ENCODE data around the gene COL4A1. TPM values are rescaled to one million over a fixed set of nuclear protein-coding genes. Genes with fewer than 3 reads are reported as not detected.

COL4A1 gene
- polyA plus RNA-seq, 3 donors: 552 to 601 (median 564) TPM

DNA sequence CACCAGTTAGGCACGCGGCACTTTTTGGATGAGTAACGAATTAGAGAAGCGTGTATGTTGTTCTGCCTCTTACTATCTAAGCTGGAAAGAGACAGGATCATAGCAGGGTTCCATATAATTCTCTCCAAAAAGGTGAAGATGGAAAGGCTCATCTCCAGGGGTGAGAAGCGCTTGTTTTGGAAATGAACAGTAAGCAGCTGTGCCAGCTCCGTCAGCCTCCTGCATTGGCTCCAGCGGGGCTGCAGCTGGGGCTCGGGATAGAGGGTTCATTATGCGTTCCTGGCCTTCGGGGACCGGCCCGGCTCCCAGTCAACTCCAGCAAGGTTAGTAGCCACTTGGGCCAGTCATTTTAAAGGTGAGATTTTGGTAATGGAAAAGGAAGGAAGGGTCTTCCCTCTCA, 155.5 kb downstream of the COL4A1 start:
- DNase-seq (ENCODE audit: low read depth in 3 of 3, low spot score in 2 of 3): no peak

GRCh38 chr13:110150384-110151101, 156.4 kb downstream of the COL4A1 start:
- no peak for DNase-seq (ENCODE audit: low read depth in 3 of 3, low spot score in 2 of 3)

DNA sequence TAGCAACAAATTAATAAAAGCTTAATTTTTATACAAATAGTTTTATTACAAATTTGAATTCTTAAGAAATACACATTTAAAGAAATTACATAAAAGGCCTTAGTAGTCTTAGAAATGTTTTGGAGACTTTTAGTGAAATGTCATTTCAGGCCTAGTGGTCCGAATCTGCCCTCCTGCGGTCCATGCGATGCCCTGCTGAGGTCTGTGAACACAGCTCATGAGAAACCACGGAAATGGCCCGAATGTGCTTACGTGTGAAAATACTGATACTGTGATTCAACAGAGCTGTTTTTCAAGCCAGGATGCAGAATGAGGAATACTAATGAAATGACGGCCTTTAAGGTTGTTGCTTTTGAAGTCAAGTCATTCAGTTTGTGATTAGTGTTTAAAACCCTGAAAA, 157.9 kb downstream of the COL4A1 start:
- DNase-seq (ENCODE audit: low read depth in 3 of 3, low spot score in 2 of 3): no peak

DNA sequence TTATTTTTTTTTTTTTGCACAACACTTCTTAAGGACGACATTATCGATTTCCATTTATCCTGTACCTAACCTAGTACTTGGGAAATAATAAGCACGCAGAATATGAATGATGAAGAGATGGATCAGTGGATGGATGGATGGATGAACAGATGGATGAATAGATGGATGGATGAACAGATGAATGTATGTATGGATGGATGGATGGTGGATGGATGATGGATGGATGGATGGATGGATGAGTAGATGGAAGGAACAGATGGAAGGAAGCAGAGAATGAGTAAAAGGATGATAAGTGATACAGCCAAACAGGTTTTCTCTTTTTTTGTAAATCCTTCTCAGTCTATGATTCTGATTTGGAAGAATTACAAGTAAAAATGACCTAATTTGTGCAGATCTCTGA, 166.9 kb downstream of the COL4A1 start:
- no peak for DNase-seq (ENCODE audit: low read depth in 3 of 3, low spot score in 2 of 3)

DNA sequence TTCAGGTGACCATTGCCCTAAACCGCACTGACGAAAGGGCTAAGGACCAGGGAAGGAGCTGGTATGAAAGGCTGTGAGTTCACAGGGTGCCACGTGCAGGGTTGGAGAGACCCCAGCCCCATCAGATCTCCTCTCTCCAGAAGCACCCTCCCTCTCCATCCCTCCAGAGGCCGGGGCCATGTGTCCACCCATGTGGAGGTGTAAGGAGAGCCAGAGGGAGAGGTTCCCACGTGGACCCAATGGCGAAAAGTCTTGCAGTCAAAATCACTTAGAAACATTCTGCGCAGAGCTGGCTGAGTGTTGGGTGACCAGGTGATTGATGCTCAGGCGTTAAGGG, 168.3 kb downstream of the COL4A1 start:
- DNase-seq (ENCODE audit: low read depth in 3 of 3, low spot score in 2 of 3): no peak

- DNase-seq (ENCODE audit: low read depth in 3 of 3, low spot score in 2 of 3): no peak
Measured at GRCh38 chr13:110138010-110138699, 168.8 kb downstream of the COL4A1 start.

GRCh38 chr13:110137680-110138009, 169.3 kb downstream of the COL4A1 start:
- no peak for DNase-seq (ENCODE audit: low read depth in 3 of 3, low spot score in 2 of 3)

DNA sequence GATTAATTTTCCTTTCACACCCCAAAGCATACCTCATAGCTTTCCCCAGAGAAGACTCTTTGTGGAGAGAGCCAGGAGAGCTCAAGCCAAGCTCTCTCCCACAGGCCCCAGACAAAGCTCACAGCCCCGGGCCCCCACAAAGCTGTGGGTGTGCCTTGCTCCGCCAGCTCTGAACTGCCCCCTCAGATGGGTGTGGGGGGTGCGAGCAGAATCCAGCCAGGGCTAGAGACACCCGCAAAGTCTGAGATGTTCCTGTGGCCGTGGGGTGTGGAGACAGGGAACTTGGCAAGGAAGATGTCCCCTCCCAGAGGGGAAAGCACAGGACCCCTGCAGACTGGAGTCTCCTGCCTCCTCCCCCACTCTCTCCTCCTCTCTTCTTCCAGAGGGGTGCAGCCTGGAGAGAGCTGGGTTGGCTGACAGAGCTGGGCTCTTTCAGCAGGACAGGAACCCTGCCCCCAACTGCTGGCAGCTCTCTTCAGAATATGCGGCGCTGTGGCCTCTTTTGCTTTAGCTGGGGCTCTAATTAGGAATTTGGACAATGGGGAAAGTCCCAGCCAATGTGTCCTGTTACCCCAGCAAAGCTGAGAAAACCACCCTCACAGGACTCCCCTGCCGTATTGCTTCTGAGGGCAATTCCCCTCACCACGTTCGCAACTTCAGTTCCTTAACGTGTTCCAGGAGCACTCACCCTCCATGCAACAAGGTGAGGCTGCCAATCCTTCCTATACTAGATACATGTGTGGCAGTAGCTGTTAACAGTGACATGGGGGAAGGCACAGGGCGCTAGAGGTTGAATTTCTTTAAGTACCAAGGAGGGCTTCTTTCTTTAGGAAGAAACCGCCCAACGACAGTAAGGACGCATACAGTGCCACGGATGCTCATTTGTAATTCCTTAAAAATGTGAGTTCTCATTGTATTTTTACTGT, 170.0 kb downstream of the COL4A1 start:
- no peak for DNase-seq (ENCODE audit: low read depth in 3 of 3, low spot score in 2 of 3)

GRCh38 chr13:110135977-110136597, 170.9 kb downstream of the COL4A1 start:
- no peak for DNase-seq (ENCODE audit: low read depth in 3 of 3, low spot score in 2 of 3)

- DNase-seq (ENCODE audit: low read depth in 3 of 3, low spot score in 2 of 3): no peak
Measured at GRCh38 chr13:110134801-110135200, 172.2 kb downstream of the COL4A1 start.

DNA sequence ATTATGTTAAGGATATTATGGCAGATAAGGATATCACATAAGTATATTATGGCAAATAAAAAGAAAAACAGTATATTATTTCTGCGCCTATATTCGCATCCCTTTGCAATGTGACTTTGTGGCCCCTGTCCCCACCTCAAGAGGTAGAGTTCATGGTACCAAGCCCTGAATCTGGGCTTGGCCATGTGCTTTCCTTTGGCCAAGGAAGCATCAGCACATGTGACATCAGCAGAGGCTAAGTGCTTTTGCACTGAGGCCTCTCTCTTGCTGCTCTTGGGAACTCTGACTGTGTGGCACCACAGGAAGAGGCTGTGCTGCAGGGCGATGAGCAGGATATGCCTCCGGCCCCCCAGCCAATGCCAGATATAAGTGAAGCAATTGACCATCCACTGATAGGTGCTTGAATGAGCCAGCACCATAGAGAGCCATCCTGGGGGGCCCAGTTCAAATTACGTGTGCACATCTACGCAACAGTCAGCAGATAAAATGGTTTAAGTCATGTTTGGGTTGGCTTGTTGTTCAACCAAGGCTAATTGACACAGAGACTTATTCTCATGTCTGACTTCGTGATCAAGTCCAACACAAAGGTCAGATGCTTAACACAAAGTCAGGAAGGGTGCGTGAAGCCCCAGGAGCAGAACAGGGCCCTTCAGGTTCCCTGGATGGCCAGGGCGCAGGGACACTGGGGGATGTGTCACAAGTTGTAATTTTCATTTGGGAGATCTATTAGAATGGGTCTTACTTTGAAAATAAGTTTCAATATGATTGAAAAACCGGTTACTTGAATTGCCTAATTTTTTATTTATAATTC, 173.3 kb downstream of the COL4A1 start:
- no peak for DNase-seq (ENCODE audit: low read depth in 3 of 3, low spot score in 2 of 3)

GRCh38 chr13:110132225-110132982, 174.6 kb downstream of the COL4A1 start:
- DNase-seq (ENCODE audit: low read depth in 3 of 3, low spot score in 2 of 3): no peak

GRCh38 chr13:110131424-110131823, 175.5 kb downstream of the COL4A1 start:
- no peak for DNase-seq (ENCODE audit: low read depth in 3 of 3, low spot score in 2 of 3)

GRCh38 chr13:110130431-110130830, 176.5 kb downstream of the COL4A1 start:
- no peak for DNase-seq (ENCODE audit: low read depth in 3 of 3, low spot score in 2 of 3)

DNA sequence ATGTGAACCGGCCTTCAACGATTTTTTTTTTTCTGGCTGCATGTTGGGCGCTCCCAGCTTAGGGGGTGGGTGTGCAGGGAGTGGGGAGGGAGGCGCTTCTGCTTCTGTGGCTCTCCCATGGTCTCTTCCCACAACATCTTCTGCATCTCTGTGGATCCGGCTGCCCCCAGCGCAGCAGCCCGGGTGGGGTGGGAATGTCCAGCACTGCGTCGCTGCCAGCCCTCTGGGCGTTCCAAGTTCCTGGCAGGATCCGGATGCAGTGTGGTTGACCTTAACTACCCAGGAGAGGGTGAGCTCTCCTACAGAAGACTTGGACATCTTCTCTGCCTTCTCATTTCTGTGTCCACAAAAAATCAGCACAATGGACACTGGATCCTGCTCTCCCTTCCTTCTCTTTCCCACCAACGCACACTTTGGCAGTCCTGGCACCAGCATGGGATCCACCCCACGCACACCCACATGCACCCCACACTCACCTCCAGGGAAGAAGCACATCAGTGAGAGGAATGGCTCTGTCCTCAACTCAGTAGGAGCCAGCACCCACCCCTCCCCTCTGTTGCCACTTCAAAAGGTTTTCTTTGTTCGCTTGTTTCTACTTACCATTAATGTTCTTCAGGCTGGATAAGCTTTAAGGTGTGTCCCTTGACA, 177.3 kb downstream of the COL4A1 start:
- DNase-seq (ENCODE audit: low read depth in 3 of 3, low spot score in 2 of 3): no peak

- no peak for DNase-seq (ENCODE audit: low read depth in 3 of 3, low spot score in 2 of 3)
Measured at GRCh38 chr13:110129076-110129475, 177.9 kb downstream of the COL4A1 start.

- no peak for DNase-seq (ENCODE audit: low read depth in 3 of 3, low spot score in 2 of 3)
Measured at GRCh38 chr13:110128546-110128945, 178.4 kb downstream of the COL4A1 start.

DNA sequence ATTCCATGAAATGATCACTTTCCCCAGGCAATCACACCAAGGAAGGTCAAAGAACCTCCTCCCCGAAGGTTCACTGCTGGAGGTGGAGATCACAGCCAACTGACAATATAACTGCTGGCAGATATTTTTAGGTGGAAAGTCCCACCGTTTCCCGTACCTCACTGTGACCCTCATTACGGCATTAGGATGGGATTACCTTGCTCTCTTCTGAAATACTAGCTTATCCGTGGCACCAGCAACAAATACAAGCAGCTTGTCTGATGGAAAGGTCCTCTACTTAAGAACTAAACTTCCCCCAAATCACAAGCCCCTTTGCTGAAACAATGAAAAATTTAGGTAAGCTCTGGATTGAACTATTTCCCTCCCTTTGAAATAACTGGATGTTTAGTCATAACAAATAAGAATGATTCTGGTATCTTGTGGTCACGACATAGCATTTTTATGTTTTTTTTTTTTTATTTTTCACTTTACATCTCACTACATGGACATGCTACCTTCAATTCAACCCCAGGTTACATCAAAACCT, 178.9 kb downstream of the COL4A1 start:
- DNase-seq (ENCODE audit: low read depth in 3 of 3, low spot score in 2 of 3): no peak

All from right renal cortex interstitium (tissue), 3 donors.